Measurements from ENCODE around the gene CDH6. TPM values are rescaled to one million over a fixed set of nuclear protein-coding genes. Genes with fewer than 3 reads are reported as not detected.

The CDH6 gene
- polyA plus RNA-seq, 4 donors, result 4.8 to 63.9 (median 58.7) TPM

- DNase-seq (ENCODE audit: low read depth in 4 of 4, low spot score in 3 of 4), result no peak
These were observed 172.3 kb downstream of the CDH6 start for GRCh38 chr5:31365776-31366175.

- DNase-seq (ENCODE audit: low read depth in 4 of 4, low spot score in 3 of 4), result no peak
These were observed 173.5 kb downstream of the CDH6 start for GRCh38 chr5:31366941-31367340.

- DNase-seq (ENCODE audit: low read depth in 4 of 4, low spot score in 3 of 4), result no peak
These were observed 178.6 kb downstream of the CDH6 start for GRCh38 chr5:31372124-31372523.

- DNase-seq (ENCODE audit: low read depth in 4 of 4, low spot score in 3 of 4), result no peak
These were observed 182.7 kb downstream of the CDH6 start for GRCh38 chr5:31375999-31376720.

DNA sequence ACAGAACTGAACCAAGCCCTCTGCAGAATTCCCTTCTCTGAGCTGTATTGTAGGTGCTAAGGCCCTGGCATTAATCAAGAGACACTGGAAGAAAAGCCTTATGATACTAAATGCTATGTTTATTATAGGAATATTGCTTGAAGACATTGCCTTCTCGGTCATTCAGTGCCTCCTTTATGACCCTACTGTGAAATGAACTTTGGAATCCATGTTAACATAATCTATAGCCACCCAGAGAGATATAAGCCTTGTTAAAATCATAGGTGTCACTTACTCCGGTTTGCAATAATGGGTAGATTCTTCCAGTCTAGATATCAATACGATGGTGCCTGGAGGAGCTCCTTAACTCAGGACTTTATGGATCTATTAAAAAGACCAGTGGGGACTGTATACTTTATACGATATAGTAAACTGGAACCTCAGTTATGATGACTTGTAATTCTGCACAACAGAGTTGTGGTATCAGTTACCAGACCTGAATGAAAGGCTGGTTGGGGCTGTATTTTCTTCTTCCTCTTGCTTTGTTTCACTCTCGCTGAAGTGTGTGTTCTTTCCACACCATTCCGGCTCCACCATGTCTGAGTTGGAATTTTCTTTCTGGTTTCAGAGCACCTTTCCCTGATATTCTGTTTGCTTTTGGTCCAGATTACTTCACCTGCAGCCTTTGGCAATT, 183.9 kb downstream of the CDH6 start:
- no peak for DNase-seq (ENCODE audit: low read depth in 4 of 4, low spot score in 3 of 4)

GRCh38 chr5:31378136-31378535, 184.7 kb downstream of the CDH6 start:
- no peak for DNase-seq (ENCODE audit: low read depth in 4 of 4, low spot score in 3 of 4)
